ENCODE data around the gene FLAD1. TPM values are rescaled to one million over a fixed set of nuclear protein-coding genes. Genes with fewer than 3 reads are reported as not detected.

Gene FLAD1
- total RNA-seq, 1 donor from 2014 or later = 28.7 TPM

GRCh38 chr1:154962156-154962749 is 20.9 kb upstream of the FLAD1 start:
- peak; percentile 28 for DNase-seq (ENCODE audit: low spot score)
- H3K27ac Mint-ChIP-seq (ENCODE audit: unreplicated experiment) = peak overlapping the region; percentile 75
- TF ChIP-seq CTCF (IDR thresholded peaks at IDR 0.05) = peak; percentile 64
- peak overlapping the region; percentile 78 for H3K4me3 Mint-ChIP-seq (ENCODE audit: unreplicated experiment)
- H3K36me3 Mint-ChIP-seq (ENCODE audit: low read depth) = peaks cover 14% of the 10 kb centered on the region
- no peaks in the 10 kb centered on the region for H3K27me3 Mint-ChIP-seq (ENCODE audit: low read depth)
- H3K9me3 Mint-ChIP-seq (ENCODE audit: low read depth) = no peaks in the 10 kb centered on the region
- H3K4me1 Mint-ChIP-seq (ENCODE audit: low read depth) = peaks cover 35% of the 10 kb centered on the region

- H3K9me3 Mint-ChIP-seq (ENCODE audit: low read depth) = no peaks in the 10 kb centered on the region
- no peak for TF ChIP-seq CTCF (IDR thresholded peaks at IDR 0.05)
- peaks cover 15% of the 10 kb centered on the region for H3K36me3 Mint-ChIP-seq (ENCODE audit: low read depth)
- H3K27me3 Mint-ChIP-seq (ENCODE audit: low read depth) = no peaks in the 10 kb centered on the region
- peaks cover 37% of the 10 kb centered on the region for H3K4me1 Mint-ChIP-seq (ENCODE audit: low read depth)
- peak overlapping the region; percentile 78 for H3K4me3 Mint-ChIP-seq (ENCODE audit: unreplicated experiment)
- DNase-seq (ENCODE audit: low spot score) = peak; percentile 78
- H3K27ac Mint-ChIP-seq (ENCODE audit: unreplicated experiment) = peak overlapping the region; percentile 55
These were observed 20.3 kb upstream of the FLAD1 start for GRCh38 chr1:154962795-154963330.

- no peaks in the 10 kb centered on the region for H3K9me3 Mint-ChIP-seq (ENCODE audit: low read depth)
- H3K4me1 Mint-ChIP-seq (ENCODE audit: low read depth) = peaks cover 45% of the 10 kb centered on the region
- H3K27me3 Mint-ChIP-seq (ENCODE audit: low read depth) = no peaks in the 10 kb centered on the region
- H3K36me3 Mint-ChIP-seq (ENCODE audit: low read depth) = peaks cover 19% of the 10 kb centered on the region
- no peak overlapping the region for H3K4me3 Mint-ChIP-seq (ENCODE audit: unreplicated experiment)
- peak; percentile 26 for DNase-seq (ENCODE audit: low spot score)
- H3K27ac Mint-ChIP-seq (ENCODE audit: unreplicated experiment) = peak overlapping the region; percentile 55
- no peak for TF ChIP-seq CTCF (IDR thresholded peaks at IDR 0.05)
These were observed 19.5 kb upstream of the FLAD1 start for GRCh38 chr1:154963643-154964042.

GRCh38 chr1:154964359-154964758 is 18.8 kb upstream of the FLAD1 start:
- Mint-ChIP-seq H3K4me3 (ENCODE audit: unreplicated experiment) (no peak overlapping the region), H3K27ac (ENCODE audit: unreplicated experiment) (no peak overlapping the region), H3K4me1 (ENCODE audit: low read depth) (peaks cover 52% of the 10 kb centered on the region), H3K36me3 (ENCODE audit: low read depth) (peaks cover 20% of the 10 kb centered on the region), H3K9me3 (ENCODE audit: low read depth) (no peaks in the 10 kb centered on the region), H3K27me3 (ENCODE audit: low read depth) (no peaks in the 10 kb centered on the region)
- TF ChIP-seq CTCF (IDR thresholded peaks at IDR 0.05) = no peak
- no peak for DNase-seq (ENCODE audit: low spot score)

- H3K4me1 Mint-ChIP-seq (ENCODE audit: low read depth) = peaks cover 54% of the 10 kb centered on the region
- H3K9me3 Mint-ChIP-seq (ENCODE audit: low read depth) = no peaks in the 10 kb centered on the region
- no peak for TF ChIP-seq CTCF (IDR thresholded peaks at IDR 0.05)
- H3K27me3 Mint-ChIP-seq (ENCODE audit: low read depth) = no peaks in the 10 kb centered on the region
- peaks cover 22% of the 10 kb centered on the region for H3K36me3 Mint-ChIP-seq (ENCODE audit: low read depth)
- H3K4me3 Mint-ChIP-seq (ENCODE audit: unreplicated experiment) = no peak overlapping the region
- H3K27ac Mint-ChIP-seq (ENCODE audit: unreplicated experiment) = peak overlapping the region; percentile 36
- peak; percentile 33 for DNase-seq (ENCODE audit: low spot score)
These were observed 17.0 kb upstream of the FLAD1 start for GRCh38 chr1:154966111-154966510.
